Hypothalamus (tissue), 51 donors: Measurements from ENCODE around the gene GLI3.
"Not testable (repeated sequence)": the region's sequence is repeated elsewhere in the genome, so short reads cannot be mapped to it uniquely, and the experiment has no call there.

Experiments used
- DNase-seq, 51 donors: peaks; one replicate each; lab custom pipeline; 2025; lab: John Stamatoyannopoulos, UW

Gene GLI3

GRCh38 chr7:42214060-42214679 is 22.8 kb downstream of the GLI3 start:
- no peak for DNase-seq

GRCh38 chr7:42213093-42213492 is 23.9 kb downstream of the GLI3 start:
- DNase-seq, result no peak

- no peak for DNase-seq
Observed at GRCh38 chr7:42212541-42213090, 24.4 kb downstream of the GLI3 start.

- DNase-seq, result no peak
Observed at GRCh38 chr7:42211938-42212337, 25.1 kb downstream of the GLI3 start.

GRCh38 chr7:42210779-42211178 is 26.2 kb downstream of the GLI3 start:
- DNase-seq, result no peak

GRCh38 chr7:42210333-42210732 is 26.7 kb downstream of the GLI3 start:
- no peak for DNase-seq

- not testable (repeated sequence) for DNase-seq
Observed at GRCh38 chr7:42209085-42209484, 27.9 kb downstream of the GLI3 start.

GRCh38 chr7:42208572-42208971 is 28.4 kb downstream of the GLI3 start:
- DNase-seq, result no peak

GRCh38 chr7:42207420-42207819 is 29.6 kb downstream of the GLI3 start:
- DNase-seq, result no peak

GRCh38 chr7:42203336-42203735 is 33.7 kb downstream of the GLI3 start:
- no peak for DNase-seq

- no peak for DNase-seq
Observed at GRCh38 chr7:42202601-42203000, 34.4 kb downstream of the GLI3 start.

- no peak for DNase-seq
Observed at GRCh38 chr7:42198974-42199668, 37.9 kb downstream of the GLI3 start.

- DNase-seq, result no peak
Observed at GRCh38 chr7:42198296-42198695, 38.7 kb downstream of the GLI3 start.

- no peak for DNase-seq
Observed at GRCh38 chr7:42197451-42197850, 39.6 kb downstream of the GLI3 start.

GRCh38 chr7:42194238-42194637 is 42.8 kb downstream of the GLI3 start:
- DNase-seq, result peak in 2 of 51 donors; percentile 2 to 10

- DNase-seq, result no peak
Observed at GRCh38 chr7:42193471-42194129, 43.4 kb downstream of the GLI3 start.

- DNase-seq, result no peak
Observed at GRCh38 chr7:42192851-42193461, 44.1 kb downstream of the GLI3 start.

- no peak for DNase-seq
Observed at GRCh38 chr7:42192066-42192465, 44.9 kb downstream of the GLI3 start.

- DNase-seq, result no peak
Observed at GRCh38 chr7:42189535-42189934, 47.5 kb downstream of the GLI3 start.

GRCh38 chr7:42186151-42186550 is 50.9 kb downstream of the GLI3 start:
- no peak for DNase-seq

- no peak for DNase-seq
Observed at GRCh38 chr7:42185726-42186125, 51.3 kb downstream of the GLI3 start.
